PC-9 (cell line): ENCODE measurements around the gene TROAP. TPM values are rescaled to one million over a fixed set of nuclear protein-coding genes. Genes with fewer than 3 reads are reported as not detected.
"Not testable (repeated sequence)": the region's sequence is repeated elsewhere in the genome, so short reads cannot be mapped to it uniquely, and the experiment has no call there.

Source experiments
- BruUV-seq: library from RNA; stranded (reverse); fragments of 400-500 nt; replicated peaks from 2 replicates; lab custom pipeline; 2021; lab: Mats Ljungman, UMichigan
- CTCF ChIA-PET: fragments of 300-600 bp; sonication (Branson Sonifier 250); formaldehyde crosslinking; loops from one replicate; lab custom pipeline; 2022; ENCODE audit warnings: antibody characterized with exemption; lab: Charles Lee
- POLR2A ChIA-PET: fragments of 300-600 bp; sonication (Branson Sonifier 250); formaldehyde crosslinking; loops from one replicate; lab custom pipeline; 2022; ENCODE audit warnings: antibody characterized with exemption; ENCODE audit not compliant: unreplicated experiment; lab: Charles Lee
- DNase-seq, 2 experiments: peaks; one replicate each; pipeline versions ENCODE4 v3.0.0 to v3.0.0-alpha.2; 2015 to 2022; ENCODE audit warnings: mixed read lengths in 1 of 2
- H2AFZ ChIP-seq: fragments of 200-600 bp; sonication (generic); 2 replicates; pipeline ENCODE4 v1.8.1; 2017; ENCODE audit warnings: antibody characterized with exemption
- H3F3A ChIP-seq: fragments of 200-600 bp; sonication (generic); 2 replicates; pipeline ENCODE4 v1.8.1; 2017; ENCODE audit warnings: antibody characterized with exemption, mild to moderate bottlenecking, low read depth; ENCODE audit not compliant: insufficient read depth
- H3K27ac ChIP-seq: fragments of 200-600 bp; sonication (generic); 2 replicates; pipeline ENCODE4 v1.6.1; 2016; ENCODE audit warnings: mixed run types
- H3K27me3 ChIP-seq: fragments of 200-600 bp; sonication (generic); 2 replicates; pipeline ENCODE4 v1.6.1; 2016; ENCODE audit warnings: low read depth, mixed run types; ENCODE audit not compliant: insufficient read depth
- H3K36me3 ChIP-seq: fragments of 200-600 bp; sonication (generic); 2 replicates; pipeline ENCODE4 v1.6.1; 2016; ENCODE audit warnings: low read depth, mixed run types
- H3K4me1 ChIP-seq: fragments of 200-600 bp; sonication (generic); replicated peaks from 2 replicates; pipeline ENCODE4 v1.6.1; 2016; ENCODE audit warnings: mixed run types; ENCODE audit not compliant: insufficient read depth
- H3K4me2 ChIP-seq: fragments of 200-600 bp; sonication (generic); 2 replicates; pipeline ENCODE4 v1.6.1; 2017; ENCODE audit warnings: mixed run types
- H3K4me3 ChIP-seq: fragments of 200-600 bp; sonication (generic); 2 replicates; pipeline ENCODE4 v1.6.1; 2016; ENCODE audit warnings: mixed run types
- H3K79me2 ChIP-seq: fragments of 200-600 bp; sonication (generic); 2 replicates; pipeline ENCODE4 v1.6.1; 2017; ENCODE audit warnings: low read depth, mixed run types
- H3K9me2 ChIP-seq: fragments of 200-600 bp; sonication (generic); 2 replicates; pipeline ENCODE4 v1.8.1; 2017; ENCODE audit warnings: mild to moderate bottlenecking; ENCODE audit not compliant: insufficient read depth
- H3K9me3 ChIP-seq: fragments of 200-600 bp; sonication (generic); 2 replicates; pipeline ENCODE4 v1.8.1; 2016; ENCODE audit warnings: low read depth; ENCODE audit not compliant: insufficient read depth
- H4K20me1 ChIP-seq: fragments of 200-600 bp; sonication (generic); 2 replicates; pipeline ENCODE4 v1.8.1; 2017; ENCODE audit not compliant: insufficient read depth
- CTCF ChIP-seq: fragments of 200-600 bp; sonication (generic); conservative IDR thresholded peaks from 2 replicates; pipeline ENCODE4 v1.6.1; 2017; ENCODE audit warnings: mixed run types, antibody characterized with exemption, mild to moderate bottlenecking, moderate library complexity
- EZH2 ChIP-seq: fragments of 200-600 bp; sonication (generic); IDR thresholded peaks from 2 replicates; pipeline ENCODE4 v1.8.0; 2017; ENCODE audit warnings: antibody characterized with exemption, low read depth
- intact Hi-C: fragments of 100-400 bp; cut with micrococcal nuclease; formaldehyde crosslinking; loops from one replicate; pipeline ENCODE4 v1.10.0; 2022; ENCODE audit not compliant: unreplicated experiment
- total RNA-seq: library from RNA; stranded (reverse); gene quantifications from 2 replicates; pipeline ENCODE4 v1.2.3, GENCODE V29; 2021

The TROAP gene
- total RNA-seq, 1 experiment from 2014 or later, result 79.9 TPM

GRCh38 chr12:49332441-49332861, 9.4 kb downstream of the TROAP start:
- Histone ChIP-seq H3K4me1 (no peaks in the 10 kb centered on the region), H3K79me2 (no peaks in the 10 kb centered on the region), H3K4me3 (no peak overlapping the region), H3K27ac (no peak overlapping the region), H3K9me3 (no peaks in the 10 kb centered on the region), H4K20me1 (no peaks in the 10 kb centered on the region), H3K4me2 (no peak overlapping the region), H3K36me3 (no peaks in the 10 kb centered on the region), H2AFZ (no peak overlapping the region), H3F3A (peaks cover 13% of the 10 kb centered on the region; the same call in 1 of the 2 replicates), H3K9me2 (no peaks in the 10 kb centered on the region), H3K27me3 (no peaks in the 10 kb centered on the region)
- BruUV-seq, result no TSS peak
- TF ChIP-seq EZH2 (no peak), CTCF (no peak)
- ChIA-PET POLR2A (interaction anchor here (0.7 kb wide), 1 partner anchor 116 kb away, joined by 4 read pairs; no protein-coding TSS in a partner anchor), CTCF (interaction anchor here (0.5 to 2.2 kb wide), 4 partner anchors 10 to 185 kb away, joined by 4 to 15 read pairs (median 6); partner anchors contain the start of gene TROAP)
- no peak for DNase-seq
- intact Hi-C loops, result no loop called here

DNA sequence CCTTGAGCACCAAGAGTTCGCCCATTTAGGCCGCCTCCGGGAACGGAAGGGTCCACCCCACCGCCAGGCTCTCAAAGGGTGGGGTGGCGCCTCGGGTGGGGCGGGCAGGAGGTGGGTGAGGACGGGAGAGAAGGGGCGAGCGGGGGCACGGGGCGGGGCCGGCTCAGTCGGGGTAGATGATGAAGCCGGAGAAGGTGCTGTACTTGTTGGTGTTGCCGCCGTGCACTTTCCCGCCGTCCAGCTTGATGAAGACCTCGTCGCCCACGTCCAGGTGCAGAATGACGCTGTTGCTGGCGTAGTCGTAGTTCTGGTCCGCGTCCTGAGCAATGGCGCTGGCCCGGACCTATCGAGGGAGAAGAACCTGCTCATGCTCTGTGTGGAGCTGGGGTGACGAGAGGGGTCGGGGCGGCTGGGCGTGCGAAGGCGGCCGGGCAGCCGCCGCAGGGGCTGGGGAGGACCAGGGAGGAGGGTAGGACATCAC, 9.9 kb downstream of the TROAP start:
- no TSS peak for BruUV-seq
- POLR2A ChIA-PET, result no interaction called here
- H2AFZ ChIP-seq, result no peak overlapping the region

GRCh38 chr12:49333778-49334177, 10.7 kb downstream of the TROAP start:
- H3F3A ChIP-seq, result peaks cover 13% of the 10 kb centered on the region; the same call in 1 of the 2 replicates
- H4K20me1 ChIP-seq, H3K4me2 ChIP-seq, H3K27me3 ChIP-seq, CTCF ChIA-PET, intact Hi-C loops, BruUV-seq, H2AFZ ChIP-seq, H3K36me3 ChIP-seq, H3K4me3 ChIP-seq, POLR2A ChIA-PET, H3K4me1 ChIP-seq, H3K27ac ChIP-seq, H3K9me3 ChIP-seq, DNase-seq, H3K9me2 ChIP-seq, H3K79me2 ChIP-seq: not testable (repeated sequence)

More for the DNA sequence above, 9.9 kb downstream of the TROAP start:
- Histone ChIP-seq H3K4me2 (no peak overlapping the region), H3K27me3 (no peaks in the 10 kb centered on the region), H3K9me3 (no peaks in the 10 kb centered on the region), H3K4me1 (no peaks in the 10 kb centered on the region), H3K36me3 (no peaks in the 10 kb centered on the region), H3K9me2 (no peaks in the 10 kb centered on the region), H3K79me2 (no peaks in the 10 kb centered on the region), H3F3A (peaks cover 13% of the 10 kb centered on the region; the same call in 1 of the 2 replicates), H3K27ac (no peak overlapping the region), H4K20me1 (no peaks in the 10 kb centered on the region), H3K4me3 (no peak overlapping the region)
- intact Hi-C loops, result no loop called here
- CTCF ChIA-PET, result interaction anchor here (2.2 kb wide), 1 partner anchor 24 kb away, joined by 15 read pairs; no protein-coding TSS in a partner anchor
- TF ChIP-seq EZH2 (no peak), CTCF (no peak)
- no peak for DNase-seq
